Stimulated activated CD4-positive, alpha-beta T cell treated with anti-CD3 and anti-CD28 coated beads, Interleukin-2, amount 100 ng/mL, for 24 hours (primary cell): Measurements from ENCODE around the gene OIP5.
A peak's percentile ranks its signal among the peaks of the same experiment; 100 is the strongest.
"Not testable (repeated sequence)": the region's sequence is repeated elsewhere in the genome, so short reads cannot be mapped to it uniquely, and the experiment has no call there.

ENCODE experiments used
- DNase-seq, 2 donors: peaks; one replicate each; pipeline ENCODE4 v3.0.0-alpha.2; 2020

OIP5 gene

GRCh38 chr15:41332194-41333025, at the start of gene OIP5, which contains the start of gene NUSAP1:
Gene OIP5 (minus strand): TSS chr15:41332591. CDS start chr15:41332561, 30 bp downstream.
Gene NUSAP1 (plus strand): TSS chr15:41332881. CDS start chr15:41332958, 77 bp downstream.
- peak; percentile 98 for DNase-seq

- no peak for DNase-seq
These were observed 45.6 kb upstream of the OIP5 start for GRCh38 chr15:41377978-41378377.

GRCh38 chr15:41367418-41367817, 35.0 kb upstream of the OIP5 start:
- DNase-seq, result no peak

- no peak for DNase-seq
These were observed 22.0 kb upstream of the OIP5 start for GRCh38 chr15:41354371-41354770.

GRCh38 chr15:41350057-41350717, 17.8 kb upstream of the OIP5 start:
- DNase-seq, result no peak

- no peak for DNase-seq
These were observed 14.8 kb upstream of the OIP5 start for GRCh38 chr15:41347236-41347635.

GRCh38 chr15:41341519-41341918, 9.1 kb upstream of the OIP5 start:
- DNase-seq, result no peak

GRCh38 chr15:41340189-41340695, 7.9 kb upstream of the OIP5 start:
- DNase-seq, result no peak

- no peak for DNase-seq
These were observed 5.5 kb upstream of the OIP5 start for GRCh38 chr15:41337631-41338522.

GRCh38 chr15:41337047-41337446, 4.7 kb upstream of the OIP5 start:
- no peak for DNase-seq

GRCh38 chr15:41336549-41336948, 4.2 kb upstream of the OIP5 start:
- DNase-seq, result no peak

GRCh38 chr15:41334293-41335120, 2.1 kb upstream of the OIP5 start:
- DNase-seq, result no peak

- no peak for DNase-seq
These were observed 703 bp upstream of the OIP5 start for GRCh38 chr15:41333026-41333562.

GRCh38 chr15:41331833-41332193, 578 bp downstream of the OIP5 start:
- no peak for DNase-seq

GRCh38 chr15:41331281-41331680, 1.1 kb downstream of the OIP5 start:
- DNase-seq, result no peak

- DNase-seq, result no peak
These were observed 8.8 kb downstream of the OIP5 start for GRCh38 chr15:41323611-41324010.

- DNase-seq, result not testable (repeated sequence)
These were observed 11.5 kb downstream of the OIP5 start for GRCh38 chr15:41320805-41321330.

GRCh38 chr15:41309226-41309905, 23.0 kb downstream of the OIP5 start:
- DNase-seq, result no peak

GRCh38 chr15:41307679-41308078, 24.7 kb downstream of the OIP5 start:
- no peak for DNase-seq

GRCh38 chr15:41304149-41304770, 28.1 kb downstream of the OIP5 start:
- no peak for DNase-seq
